ENCODE results near the gene FOS.

GRCh38 chr14:75292886-75293285 is 14.3 kb downstream of the FOS start:
- TF ChIP-seq RORB (CRISPR knock-in tag; IDR thresholded peaks at IDR 0.05) = no peak
- TF ChIP-seq, protein P1, sequence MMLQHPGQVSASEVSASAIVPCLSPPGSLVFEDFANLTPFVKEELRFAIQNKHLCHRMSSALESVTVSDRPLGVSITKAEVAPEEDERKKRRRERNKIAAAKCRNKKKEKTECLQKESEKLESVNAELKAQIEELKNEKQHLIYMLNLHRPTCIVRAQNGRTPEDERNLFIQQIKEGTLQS (CRISPR knock-in tag; conservative IDR thresholded peaks at IDR 0.05) = no peak
- TF ChIP-seq ESRRA (CRISPR knock-in tag; IDR thresholded peaks at IDR 0.05; ENCODE audit: borderline replicate concordance) = no peak
- no peak for TF ChIP-seq CTCF (IDR thresholded peaks at IDR 0.05)

Measured in WTC11 (cell line).